ENCODE measurements around the gene NEU3.

DNA sequence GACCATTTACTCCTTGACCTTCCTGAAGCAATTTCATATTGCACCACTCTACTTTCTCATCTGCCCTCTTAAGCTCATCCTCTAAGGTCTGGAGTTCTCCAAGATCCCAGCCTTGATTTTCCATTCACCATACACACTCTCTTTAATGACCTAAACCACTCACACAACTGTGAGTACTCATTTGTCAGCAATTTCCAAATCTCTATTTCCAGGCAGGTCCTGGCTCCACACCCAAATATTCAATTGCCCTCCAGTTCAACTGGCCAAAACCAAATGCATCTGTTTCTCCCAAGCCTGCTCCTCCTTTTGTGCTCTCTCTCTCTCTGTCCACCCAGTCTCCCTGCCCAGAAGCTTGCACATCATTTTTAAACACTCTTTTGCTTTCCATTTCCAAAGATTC lies 39.6 kb downstream of the NEU3 start:
- TF ChIP-seq, protein P1, sequence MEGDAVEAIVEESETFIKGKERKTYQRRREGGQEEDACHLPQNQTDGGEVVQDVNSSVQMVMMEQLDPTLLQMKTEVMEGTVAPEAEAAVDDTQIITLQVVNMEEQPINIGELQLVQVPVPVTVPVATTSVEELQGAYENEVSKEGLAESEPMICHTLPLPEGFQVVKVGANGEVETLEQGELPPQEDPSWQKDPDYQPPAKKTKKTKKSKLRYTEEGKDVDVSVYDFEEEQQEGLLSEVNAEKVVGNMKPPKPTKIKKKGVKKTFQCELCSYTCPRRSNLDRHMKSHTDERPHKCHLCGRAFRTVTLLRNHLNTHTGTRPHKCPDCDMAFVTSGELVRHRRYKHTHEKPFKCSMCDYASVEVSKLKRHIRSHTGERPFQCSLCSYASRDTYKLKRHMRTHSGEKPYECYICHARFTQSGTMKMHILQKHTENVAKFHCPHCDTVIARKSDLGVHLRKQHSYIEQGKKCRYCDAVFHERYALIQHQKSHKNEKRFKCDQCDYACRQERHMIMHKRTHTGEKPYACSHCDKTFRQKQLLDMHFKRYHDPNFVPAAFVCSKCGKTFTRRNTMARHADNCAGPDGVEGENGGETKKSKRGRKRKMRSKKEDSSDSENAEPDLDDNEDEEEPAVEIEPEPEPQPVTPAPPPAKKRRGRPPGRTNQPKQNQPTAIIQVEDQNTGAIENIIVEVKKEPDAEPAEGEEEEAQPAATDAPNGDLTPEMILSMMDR (IDR thresholded peaks at IDR 0.05 in 4 of 5, conservative IDR thresholded peaks at IDR 0.05 in 1 of 5): no peak
- no peak for TF ChIP-seq POLR2A (IDR thresholded peaks at IDR 0.05)
